Thyroid gland (tissue), 4 donors: ENCODE data around the gene GHDC. TPM values are rescaled to one million over a fixed set of nuclear protein-coding genes. Genes with fewer than 3 reads are reported as not detected.

Source experiments
- DNase-seq, 2 donors: peaks; one replicate each; pipeline ENCODE4 v3.0.0-alpha.2; 2019
- H3K27ac ChIP-seq, 3 donors: fragments of 200-600 bp; sonication (generic); 1 replicate in 2 of 3; 2 replicates in 1 of 3; pipeline ENCODE4 v1.5.1; 2016 to 2019; ENCODE audit warnings: mild to moderate bottlenecking in 1 of 3, moderate library complexity in 1 of 3
- H3K27me3 ChIP-seq: fragments of 200-600 bp; sonication (generic); one replicate; pipeline ENCODE4 v1.5.1; 2019
- H3K36me3 ChIP-seq, 2 donors: fragments of 200-600 bp; sonication (generic); one replicate each; pipeline ENCODE4 v1.5.1; 2016 to 2019
- H3K4me1 ChIP-seq, 2 donors: fragments of 200-600 bp; sonication (generic); one replicate each; pipeline ENCODE4 v1.5.1; 2017 to 2019
- H3K4me3 ChIP-seq, 3 donors: fragments of 200-600 bp; sonication (generic); replicated peaks in 1 of 3; 1 replicate in 2 of 3; 2 replicates in 1 of 3; pipeline ENCODE4 v1.5.1; 2016; ENCODE audit warnings: mild to moderate bottlenecking in 1 of 3
- H3K9me3 ChIP-seq: fragments of 200-600 bp; sonication (generic); one replicate; pipeline ENCODE4 v1.5.1; 2017
- POLR2A ChIP-seq, 2 donors: fragments of 450-650 bp; IDR thresholded peaks; one replicate each; pipeline ENCODE4 v1.6.1; 2017; ENCODE audit warnings: antibody characterized with exemption in 2 of 2, mild to moderate bottlenecking in 2 of 2, moderate library complexity in 1 of 2
- WGBS, 2 donors: methylation state at CpG; one replicate each; pipeline ENCODE4 v1.1.5; 2017; 5-methylcytosine and 5-hydroxymethylcytosine counted together
- intact Hi-C: fragments of 100-400 bp; cut with DNase I; formaldehyde crosslinking; loops from one replicate; pipeline ENCODE4 v1.15.1; 2023
- total RNA-seq, 4 donors: library from RNA; depleted of rRNA; stranded (reverse); fragments of >200 nt; gene quantifications; one replicate each; pipeline ENCODE4 v1.2.3, GENCODE V29; 2016
- TF ChIP-seq, protein P1 (sequence below), 6 experiments: fragments of 200-600 bp in 3 of 6; fragments of 450-650 bp in 3 of 6; sonication (generic) in 3 of 6; IDR thresholded peaks; one replicate each; pipeline ENCODE4 v1.5.1; 2016 to 2019; ENCODE audit warnings: antibody characterized with exemption in 6 of 6, mild to moderate bottlenecking in 2 of 6, inconsistent platforms in 1 of 6, moderate library complexity in 1 of 6

GHDC gene
- total RNA-seq, 4 donors from 2014 or later = 48.4 to 254 (median 95.9) TPM

GRCh38 chr17:42201458-42201772 is 7.1 kb upstream of the GHDC start:
- TF ChIP-seq, protein P1, sequence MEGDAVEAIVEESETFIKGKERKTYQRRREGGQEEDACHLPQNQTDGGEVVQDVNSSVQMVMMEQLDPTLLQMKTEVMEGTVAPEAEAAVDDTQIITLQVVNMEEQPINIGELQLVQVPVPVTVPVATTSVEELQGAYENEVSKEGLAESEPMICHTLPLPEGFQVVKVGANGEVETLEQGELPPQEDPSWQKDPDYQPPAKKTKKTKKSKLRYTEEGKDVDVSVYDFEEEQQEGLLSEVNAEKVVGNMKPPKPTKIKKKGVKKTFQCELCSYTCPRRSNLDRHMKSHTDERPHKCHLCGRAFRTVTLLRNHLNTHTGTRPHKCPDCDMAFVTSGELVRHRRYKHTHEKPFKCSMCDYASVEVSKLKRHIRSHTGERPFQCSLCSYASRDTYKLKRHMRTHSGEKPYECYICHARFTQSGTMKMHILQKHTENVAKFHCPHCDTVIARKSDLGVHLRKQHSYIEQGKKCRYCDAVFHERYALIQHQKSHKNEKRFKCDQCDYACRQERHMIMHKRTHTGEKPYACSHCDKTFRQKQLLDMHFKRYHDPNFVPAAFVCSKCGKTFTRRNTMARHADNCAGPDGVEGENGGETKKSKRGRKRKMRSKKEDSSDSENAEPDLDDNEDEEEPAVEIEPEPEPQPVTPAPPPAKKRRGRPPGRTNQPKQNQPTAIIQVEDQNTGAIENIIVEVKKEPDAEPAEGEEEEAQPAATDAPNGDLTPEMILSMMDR (IDR thresholded peaks at IDR 0.05) = no peak
- TF ChIP-seq POLR2A (IDR thresholded peaks at IDR 0.05) = no peak
- Histone ChIP-seq H3K27ac (peak overlapping the region in 1 of 3 donors; percentile 3), H3K4me3 (no peak overlapping the region), H3K27me3 (no peaks in the 10 kb centered on the region), H3K4me1 (peaks cover 14 to 23% of the 10 kb centered on the region in 2 donors), H3K36me3 (peaks cover 0 to 5% of the 10 kb centered on the region in 2 donors), H3K9me3 (no peaks in the 10 kb centered on the region)
- intact Hi-C loops = loop anchor here (10.0 kb wide), 1 partner anchor 47 kb away; the partner anchor contains the start of gene RAB5C
- DNase-seq = no peak
- 94% methylated on average over 10 of the region's 10 CpGs for WGBS, 2 donors

DNA sequence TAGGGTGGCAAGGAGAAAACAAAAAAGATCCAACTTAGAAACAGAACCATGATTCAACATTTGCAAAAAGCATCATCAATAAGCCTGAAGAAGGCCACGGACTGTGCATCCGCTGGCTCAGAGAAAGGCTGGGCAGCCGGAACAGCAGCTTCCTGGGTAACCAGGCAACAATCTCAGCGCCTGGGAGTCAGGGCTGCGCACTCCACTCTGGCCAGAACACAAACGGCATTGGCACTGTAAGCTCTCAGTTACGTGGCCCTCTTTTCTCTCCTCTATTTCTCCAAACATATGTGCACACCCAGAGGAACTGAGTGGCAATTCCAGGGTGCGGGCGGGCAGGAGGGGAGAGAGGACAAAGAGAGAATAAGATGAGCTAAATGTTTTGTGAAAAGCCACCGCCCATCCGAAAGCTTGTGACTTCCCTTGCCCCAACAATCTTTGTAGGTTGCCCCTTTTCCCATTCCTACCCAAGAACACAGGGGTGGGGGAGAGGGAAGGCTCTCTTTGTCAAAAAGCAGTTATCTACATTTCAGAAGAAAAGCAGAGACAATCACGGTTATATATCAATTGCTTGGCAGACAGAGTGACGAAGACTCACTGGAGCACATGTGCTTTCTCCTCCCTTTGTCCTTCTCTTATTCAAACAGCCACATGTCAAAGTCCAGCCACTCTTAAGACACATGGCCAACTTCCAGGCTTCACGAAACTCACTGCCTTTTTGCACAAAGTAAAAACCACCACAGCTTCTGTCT is 6.6 kb upstream of the GHDC start:
- H3K9me3 ChIP-seq = no peaks in the 10 kb centered on the region
- peaks cover 0 to 5% of the 10 kb centered on the region in 2 donors for H3K36me3 ChIP-seq
- no peak overlapping the region for H3K4me3 ChIP-seq
- H3K27me3 ChIP-seq = no peaks in the 10 kb centered on the region
- H3K27ac ChIP-seq = peak overlapping the region in 1 of 3 donors; percentile 3
- 71 to 76% methylated on average over 14 of the region's 14 CpGs for WGBS, 2 donors
- peak in 1 of 2 donors; percentile 33 for DNase-seq
- H3K4me1 ChIP-seq = peaks cover 14 to 23% of the 10 kb centered on the region in 2 donors
- intact Hi-C loops = loop anchor here (10.0 kb wide), 1 partner anchor 46 kb away; the partner anchor contains the start of gene RAB5C
- TF ChIP-seq, protein P1 (IDR thresholded peaks at IDR 0.05) = no peak
- TF ChIP-seq POLR2A (IDR thresholded peaks at IDR 0.05) = no peak

DNA sequence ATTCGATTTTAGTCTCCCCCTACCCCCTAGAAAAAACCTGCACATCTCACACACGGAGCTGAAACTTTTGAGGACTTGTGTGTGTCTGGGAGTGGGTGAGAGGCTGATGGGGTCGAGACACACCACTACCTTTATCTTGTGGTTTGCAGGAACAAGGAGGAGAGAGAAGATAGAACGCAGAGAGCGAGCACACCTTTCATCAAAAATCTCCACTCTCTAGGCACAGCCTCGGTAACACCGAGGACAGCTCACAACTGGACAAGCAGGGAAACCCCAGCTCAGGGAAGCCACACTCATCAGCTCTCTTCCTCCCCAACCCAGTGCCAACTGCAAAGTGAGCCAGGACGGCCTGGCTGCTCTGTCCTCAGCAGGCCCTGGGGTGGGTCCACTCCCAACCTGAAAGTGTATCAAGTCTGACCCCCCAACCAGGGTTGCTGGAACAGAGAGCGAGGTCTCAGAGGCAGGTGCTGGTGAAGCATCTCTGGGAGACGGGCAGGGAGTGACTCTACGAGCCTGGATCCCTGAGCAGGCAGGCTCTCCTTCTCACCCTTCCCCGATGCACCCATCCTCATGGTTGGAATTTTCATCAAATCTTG is 5.2 kb upstream of the GHDC start:
- Histone ChIP-seq H3K36me3 (peaks cover 0 to 5% of the 10 kb centered on the region in 2 donors), H3K27ac (no peak overlapping the region), H3K9me3 (no peaks in the 10 kb centered on the region), H3K4me3 (no peak overlapping the region), H3K4me1 (peaks cover 18 to 25% of the 10 kb centered on the region in 2 donors), H3K27me3 (no peaks in the 10 kb centered on the region)
- WGBS, 2 donors = 85 to 86% methylated on average over 11 of the region's 12 CpGs
- no peak for TF ChIP-seq POLR2A (IDR thresholded peaks at IDR 0.05)
- TF ChIP-seq, protein P1 (IDR thresholded peaks at IDR 0.05) = no peak
- no peak for DNase-seq
- intact Hi-C loops = loop anchor here (10.0 kb wide), 1 partner anchor 45 kb away; the partner anchor contains the start of gene RAB5C

GRCh38 chr17:42198897-42199296 is 4.6 kb upstream of the GHDC start:
- WGBS, 2 donors = 83 to 91% methylated on average over 4 of the region's 4 CpGs
- TF ChIP-seq, protein P1 (IDR thresholded peaks at IDR 0.05) = no peak
- no peak for TF ChIP-seq POLR2A (IDR thresholded peaks at IDR 0.05)
- H3K27ac ChIP-seq = no peak overlapping the region

More at GRCh38 chr17:42198897-42199296, 4.6 kb upstream of the GHDC start:
- H3K27me3 ChIP-seq = no peaks in the 10 kb centered on the region
- H3K4me3 ChIP-seq = no peak overlapping the region
- H3K4me1 ChIP-seq = peaks cover 17 to 24% of the 10 kb centered on the region in 2 donors
- H3K36me3 ChIP-seq = peaks cover 0 to 5% of the 10 kb centered on the region in 2 donors
- no peaks in the 10 kb centered on the region for H3K9me3 ChIP-seq
- no peak for DNase-seq
- intact Hi-C loops = no loop called here
